Aorta (tissue), 5 donors: ENCODE results near the gene GPHN. TPM values are rescaled to one million over a fixed set of nuclear protein-coding genes. Genes with fewer than 3 reads are reported as not detected.

Source experiments
- ATAC-seq: fragments of 200-7000 bp; cut with Tn5 transposase; one replicate; pipeline ENCODE4 v1.9.1; 2022; ENCODE audit warnings: moderate library complexity; ENCODE audit not compliant: low FRiP score
- DNase-seq, 2 donors: peaks; one replicate each; pipeline ENCODE4 v3.0.0-alpha.2; 2020
- H3K27ac ChIP-seq, 2 donors: one replicate each; pipeline ENCODE4 v1.5.1; 2013; ENCODE audit warnings: low read length in 2 of 2, mild to moderate bottlenecking in 2 of 2, moderate library complexity in 2 of 2, control low read depth in 1 of 2, inconsistent platforms in 1 of 2, low read depth in 1 of 2
- H3K27me3 ChIP-seq, 2 donors: one replicate each; pipeline ENCODE4 v1.6.1; 2013; ENCODE audit warnings: control low read depth in 1 of 2, low read length in 1 of 2, mild to moderate bottlenecking in 1 of 2, moderate library complexity in 1 of 2; ENCODE audit not compliant: insufficient read depth in 2 of 2, control insufficient read depth in 1 of 2
- H3K36me3 ChIP-seq, 2 donors: one replicate each; pipeline ENCODE4 v1.6.1; 2013; ENCODE audit warnings: control low read depth in 1 of 2, low read length in 1 of 2, mild to moderate bottlenecking in 1 of 2; ENCODE audit not compliant: insufficient read depth in 2 of 2, control insufficient read depth in 1 of 2
- H3K4me1 ChIP-seq, 2 donors: one replicate each; pipeline ENCODE4 v1.6.1; 2013; ENCODE audit warnings: low read length in 2 of 2, control low read depth in 1 of 2, mild to moderate bottlenecking in 1 of 2, moderate library complexity in 1 of 2; ENCODE audit not compliant: insufficient read depth in 2 of 2, control insufficient read depth in 1 of 2
- H3K4me3 ChIP-seq, 2 donors: one replicate each; pipeline ENCODE4 v1.5.1; 2013; ENCODE audit warnings: low read length in 2 of 2, control low read depth in 1 of 2, mild to moderate bottlenecking in 1 of 2
- H3K9me3 ChIP-seq: one replicate; pipeline ENCODE4 v1.6.1; 2013; ENCODE audit warnings: mild to moderate bottlenecking, low read length; ENCODE audit not compliant: control insufficient read depth
- WGBS, 2 donors: extraction: QIAGEN DNeasy Blood & Tissue Kit; methylation state at CpG; one replicate each; pipeline ENCODE4 v1.1.7; 2013; 5-methylcytosine and 5-hydroxymethylcytosine counted together
- intact Hi-C, 2 donors: fragments of 100-400 bp; cut with DNase I; formaldehyde crosslinking; loops; one replicate each; pipeline versions ENCODE4 v1.14.2 to v1.15.0; 2022
- polyA plus RNA-seq, 2 donors: library from polyadenylated mRNA; stranded (reverse); fragments of 200-250 nt; gene quantifications; one replicate each; pipeline ENCODE4 v1.2.3, GENCODE V29; 2013
- total RNA-seq, 2 donors: library from RNA; stranded (reverse); fragmentation: NEBNext Ultra II Directional; extraction: Animal tissue kit (Norgen Biotek cat#: 25700); gene quantifications; one replicate each; pipeline ENCODE4 v1.2.1, GENCODE V29; 2021
- donor health status: healthy with polysubstance abuse.
- donor health status: Bipolar disorder and iron deficiency.
- donor health status: DM: no; HTN: no; CAD: no.
- donor health status: DM: no; HTN: no; CAD: no.
- donor health status: DM: yes; HTN: yes; CAD: no.

GPHN gene
- total and polyA plus RNA-seq, 4 donors = 6.3 to 22.2 (median 14.4) TPM

- WGBS, 2 donors = 85 to 92% methylated on average over 1 of the region's 1 CpG
- ATAC-seq (no peak), DNase-seq (no peak)
- Histone ChIP-seq H3K27me3 (no peaks in the 10 kb centered on the region), H3K4me3 (no peak overlapping the region), H3K9me3 (no peaks in the 10 kb centered on the region), H3K36me3 (no peaks in the 10 kb centered on the region), H3K27ac (no peak overlapping the region), H3K4me1 (no peaks in the 10 kb centered on the region)
- intact Hi-C loops = no loop called here
Observed at GRCh38 chr14:66910311-66910840, 402.4 kb downstream of the GPHN start.

- Histone ChIP-seq H3K27me3 (no peaks in the 10 kb centered on the region), H3K4me1 (no peaks in the 10 kb centered on the region), H3K27ac (no peak overlapping the region), H3K9me3 (no peaks in the 10 kb centered on the region), H3K4me3 (no peak overlapping the region), H3K36me3 (no peaks in the 10 kb centered on the region)
- intact Hi-C loops = no loop called here
- ATAC-seq = no peak
- no peak for DNase-seq
- 99 to 100% methylated on average over 1 of the region's 1 CpG for WGBS, 2 donors
Observed at GRCh38 chr14:66916421-66916820, 408.5 kb downstream of the GPHN start.

GRCh38 chr14:66918527-66918926 is 410.6 kb downstream of the GPHN start:
- Histone ChIP-seq H3K27me3 (no peaks in the 10 kb centered on the region), H3K27ac (no peak overlapping the region), H3K36me3 (peaks cover 0 to 2% of the 10 kb centered on the region in 2 donors), H3K4me3 (no peak overlapping the region), H3K9me3 (no peaks in the 10 kb centered on the region), H3K4me1 (no peaks in the 10 kb centered on the region)
- 86 to 90% methylated on average over 5 of the region's 5 CpGs for WGBS, 2 donors
- intact Hi-C loops = no loop called here
- ATAC-seq (no peak), DNase-seq (no peak)

GRCh38 chr14:66920196-66920595 is 412.2 kb downstream of the GPHN start:
- no peak for ATAC-seq
- peaks cover 0 to 2% of the 10 kb centered on the region in 2 donors for H3K36me3 ChIP-seq

GRCh38 chr14:66923251-66923650 is 415.3 kb downstream of the GPHN start:
- Histone ChIP-seq H3K27me3 (no peaks in the 10 kb centered on the region), H3K4me1 (no peaks in the 10 kb centered on the region), H3K36me3 (peaks cover 0 to 2% of the 10 kb centered on the region in 2 donors), H3K27ac (no peak overlapping the region), H3K4me3 (no peak overlapping the region), H3K9me3 (no peaks in the 10 kb centered on the region)
- WGBS, 2 donors = 97 to 98% methylated on average over 1 of the region's 1 CpG
- intact Hi-C loops = no loop called here
- no peak for ATAC-seq
- no peak for DNase-seq

More at GRCh38 chr14:66920196-66920595, 412.2 kb downstream of the GPHN start:
- DNase-seq = no peak
- intact Hi-C loops = no loop called here
- Histone ChIP-seq H3K27me3 (no peaks in the 10 kb centered on the region), H3K4me1 (no peaks in the 10 kb centered on the region), H3K4me3 (no peak overlapping the region), H3K9me3 (no peaks in the 10 kb centered on the region), H3K27ac (no peak overlapping the region)
- 98 to 100% methylated on average over 1 of the region's 1 CpG for WGBS, 2 donors

GRCh38 chr14:66939409-66939808 is 431.5 kb downstream of the GPHN start:
- H3K36me3 ChIP-seq = peaks cover 0 to 4% of the 10 kb centered on the region in 2 donors
- H3K27me3 ChIP-seq = no peaks in the 10 kb centered on the region
- H3K27ac ChIP-seq = no peak overlapping the region
- intact Hi-C loops = no loop called here
- no peaks in the 10 kb centered on the region for H3K4me1 ChIP-seq
- DNase-seq = no peak
- H3K4me3 ChIP-seq = no peak overlapping the region
- peaks cover 5% of the 10 kb centered on the region for H3K9me3 ChIP-seq
- WGBS, 2 donors = 74 to 80% methylated on average over 4 of the region's 4 CpGs
- no peak for ATAC-seq

GRCh38 chr14:66944872-66945271 is 436.9 kb downstream of the GPHN start:
- Histone ChIP-seq H3K36me3 (peaks cover 0 to 2% of the 10 kb centered on the region in 2 donors), H3K27me3 (no peaks in the 10 kb centered on the region), H3K4me3 (no peak overlapping the region), H3K4me1 (no peaks in the 10 kb centered on the region), H3K27ac (no peak overlapping the region), H3K9me3 (peaks cover 12% of the 10 kb centered on the region)
- WGBS, 2 donors = 96 to 97% methylated on average over 5 of the region's 5 CpGs
- ATAC-seq = no peak
- intact Hi-C loops = no loop called here
- DNase-seq = no peak

GRCh38 chr14:66955159-66955558 is 447.2 kb downstream of the GPHN start:
- no peak overlapping the region for H3K27ac ChIP-seq
- DNase-seq = no peak
- WGBS, 2 donors = 91 to 97% methylated on average over 2 of the region's 2 CpGs
- H3K36me3 ChIP-seq = peaks cover 0 to 1% of the 10 kb centered on the region in 2 donors
- H3K4me3 ChIP-seq = no peak overlapping the region
- intact Hi-C loops = no loop called here
- no peaks in the 10 kb centered on the region for H3K27me3 ChIP-seq
- H3K4me1 ChIP-seq = no peaks in the 10 kb centered on the region
- ATAC-seq = no peak
- H3K9me3 ChIP-seq = no peaks in the 10 kb centered on the region

- intact Hi-C loops = no loop called here
- Histone ChIP-seq H3K4me3 (no peak overlapping the region), H3K4me1 (no peaks in the 10 kb centered on the region), H3K36me3 (peaks cover 1 to 2% of the 10 kb centered on the region in 2 donors), H3K27me3 (no peaks in the 10 kb centered on the region), H3K9me3 (no peaks in the 10 kb centered on the region), H3K27ac (no peak overlapping the region)
- ATAC-seq (no peak), DNase-seq (no peak)
- 76 to 93% methylated on average over 3 of the region's 3 CpGs for WGBS, 2 donors
Observed at GRCh38 chr14:66959437-66960050, 451.6 kb downstream of the GPHN start.
